H9 (cell line): ENCODE measurements around the gene HMGB4. TPM values are rescaled to one million over a fixed set of nuclear protein-coding genes. Genes with fewer than 3 reads are reported as not detected.

ENCODE experiments used
- DNase-seq: peaks from one replicate; pipeline ENCODE4 v3.0.0-alpha.2; 2017
- H2AFZ ChIP-seq: one replicate; pipeline ENCODE4 v1.6.1; 2013; ENCODE audit warnings: mild to moderate bottlenecking, low read length, control low read depth, moderate library complexity
- H2AK5ac ChIP-seq: 2 replicates; pipeline ENCODE4 v1.6.1; 2013; ENCODE audit warnings: low read length, control low read depth, mixed read lengths; ENCODE audit not compliant: insufficient read length
- H2BK120ac ChIP-seq: one replicate; pipeline ENCODE4 v1.6.1; 2013; ENCODE audit warnings: low read depth, mild to moderate bottlenecking, low read length, control low read depth, inconsistent platforms; ENCODE audit not compliant: poor library complexity, severe bottlenecking
- H2BK12ac ChIP-seq: 2 replicates; pipeline ENCODE4 v1.6.1; 2013; ENCODE audit warnings: low read length, control low read depth, mixed read lengths, low read depth; ENCODE audit not compliant: insufficient read length
- H2BK15ac ChIP-seq: 2 replicates; pipeline ENCODE4 v1.6.1; 2013; ENCODE audit warnings: low read depth, low read length, control low read depth
- H2BK20ac ChIP-seq: one replicate; pipeline ENCODE4 v1.6.1; 2013; ENCODE audit warnings: low read depth, mild to moderate bottlenecking, low read length, control low read depth, inconsistent platforms; ENCODE audit not compliant: poor library complexity, severe bottlenecking
- H2BK5ac ChIP-seq: 2 replicates; pipeline ENCODE4 v1.6.1; 2013; ENCODE audit warnings: low read length, control low read depth, mixed read lengths; ENCODE audit not compliant: insufficient read length
- H3K14ac ChIP-seq: 2 replicates; pipeline ENCODE4 v1.6.1; 2013; ENCODE audit warnings: low read length, control low read depth; ENCODE audit not compliant: insufficient read depth
- H3K18ac ChIP-seq: 2 replicates; pipeline ENCODE4 v1.6.1; 2013; ENCODE audit warnings: low read depth, mild to moderate bottlenecking, mixed read lengths, low read length, control low read depth; ENCODE audit not compliant: insufficient read length
- H3K23ac ChIP-seq: 2 replicates; pipeline ENCODE4 v1.6.1; 2013; ENCODE audit warnings: low read length, control low read depth, mixed read lengths, low read depth; ENCODE audit not compliant: insufficient read length
- H3K23me2 ChIP-seq: 2 replicates; pipeline ENCODE4 v1.6.1; 2013; ENCODE audit warnings: low read depth, mild to moderate bottlenecking, mixed read lengths, low read length, control low read depth; ENCODE audit not compliant: insufficient read length, poor library complexity, severe bottlenecking
- H3K27ac ChIP-seq: 2 replicates; pipeline ENCODE4 v1.5.1; 2013; ENCODE audit warnings: low read length, control low read depth, mixed read lengths, low read depth; ENCODE audit not compliant: insufficient read length
- H3K27me3 ChIP-seq: 2 replicates; pipeline ENCODE4 v1.6.1; 2013; ENCODE audit warnings: low read length, control low read depth, inconsistent platforms; ENCODE audit not compliant: insufficient read depth
- H3K4ac ChIP-seq: 2 replicates; pipeline ENCODE4 v1.6.1; 2013; ENCODE audit warnings: low read depth, mild to moderate bottlenecking, control low read depth, inconsistent platforms, low read length, moderate library complexity
- H3K4me1 ChIP-seq: 2 replicates; pipeline ENCODE4 v1.6.1; 2013; ENCODE audit warnings: low read length, control low read depth, inconsistent platforms; ENCODE audit not compliant: insufficient read depth
- H3K4me2 ChIP-seq: 2 replicates; pipeline ENCODE4 v1.6.1; 2013; ENCODE audit warnings: low read length, control low read depth, mixed read lengths; ENCODE audit not compliant: insufficient read length, insufficient read depth
- H3K56ac ChIP-seq: 2 replicates; pipeline ENCODE4 v1.6.1; 2013; ENCODE audit warnings: low read depth, mild to moderate bottlenecking, mixed read lengths, low read length, control low read depth; ENCODE audit not compliant: insufficient read length
- H3K79me1 ChIP-seq: 2 replicates; pipeline ENCODE4 v1.6.1; 2013; ENCODE audit warnings: low read depth, mild to moderate bottlenecking, moderate library complexity, low read length, control low read depth, inconsistent platforms; ENCODE audit not compliant: insufficient read depth, poor library complexity, severe bottlenecking
- H3K79me2 ChIP-seq: 2 replicates; pipeline ENCODE4 v1.6.1; 2013; ENCODE audit warnings: low read length, control low read depth, inconsistent platforms; ENCODE audit not compliant: insufficient read depth
- H3K9ac ChIP-seq: 2 replicates; pipeline ENCODE4 v1.6.1; 2013; ENCODE audit warnings: low read length, control low read depth, mixed read lengths; ENCODE audit not compliant: insufficient read length; ENCODE audit errors: extremely low read depth
- H3K9me3 ChIP-seq: one replicate; pipeline ENCODE4 v1.6.1; 2013; ENCODE audit warnings: low read depth, low read length, inconsistent platforms; ENCODE audit not compliant: control insufficient read depth
- H3T11ph ChIP-seq: one replicate; pipeline ENCODE4 v1.6.1; 2013; ENCODE audit warnings: mild to moderate bottlenecking, low read length, control low read depth, inconsistent platforms
- H4K20me1 ChIP-seq: one replicate; pipeline ENCODE4 v1.6.1; 2013; ENCODE audit not compliant: control insufficient read depth, insufficient read length, insufficient read depth
- H4K5ac ChIP-seq: 2 replicates; pipeline ENCODE4 v1.6.1; 2013; ENCODE audit warnings: low read depth, mild to moderate bottlenecking, mixed read lengths, low read length, control low read depth; ENCODE audit not compliant: insufficient read length
- H4K8ac ChIP-seq: replicated peaks from 2 replicates; pipeline ENCODE4 v1.6.1; 2013; ENCODE audit warnings: low read length, control low read depth, mixed read lengths, low read depth; ENCODE audit not compliant: insufficient read length
- H4K91ac ChIP-seq: 2 replicates; pipeline ENCODE4 v1.6.1; 2013; ENCODE audit warnings: low read depth, mild to moderate bottlenecking, moderate library complexity, mixed read lengths, low read length, control low read depth; ENCODE audit not compliant: insufficient read length
- H3K27ac Mint-ChIP-seq, 3 experiments: 2 replicates in 2 of 3; 3 replicates in 1 of 3; pipeline ENCODE4 v1.8.0; 2020 to 2021; ENCODE audit warnings: mixed read lengths in 3 of 3, mild to moderate bottlenecking in 1 of 3, moderate library complexity in 1 of 3
- H3K27me3 Mint-ChIP-seq: 2 replicates; pipeline ENCODE4 v1.8.0; 2021; ENCODE audit warnings: low read depth, mild to moderate bottlenecking, moderate library complexity, mixed read lengths
- H3K36me3 Mint-ChIP-seq, 3 experiments: 2 replicates in 2 of 3; 3 replicates in 1 of 3; pipeline ENCODE4 v1.8.0; 2020 to 2021; ENCODE audit warnings: low read depth in 3 of 3, mixed read lengths in 3 of 3; ENCODE audit not compliant: insufficient read depth in 1 of 3
- H3K4me1 Mint-ChIP-seq, 2 experiments: 2 replicates each; pipeline ENCODE4 v1.8.0; 2020; ENCODE audit warnings: mixed read lengths in 2 of 2
- H3K4me3 Mint-ChIP-seq, 2 experiments: 2 replicates in 1 of 2; 3 replicates in 1 of 2; pipeline ENCODE4 v1.8.0; 2020 to 2021; ENCODE audit warnings: mild to moderate bottlenecking in 2 of 2, mixed read lengths in 2 of 2, moderate library complexity in 1 of 2
- H3K9me3 Mint-ChIP-seq, 2 experiments: 2 replicates in 1 of 2; 3 replicates in 1 of 2; pipeline ENCODE4 v1.8.0; 2020; ENCODE audit warnings: mild to moderate bottlenecking in 2 of 2, mixed read lengths in 2 of 2, moderate library complexity in 1 of 2
- WGBS: extraction: QIAGEN DNeasy Blood & Tissue Kit; methylation state at CpG from one replicate; pipeline ENCODE4 v1.1.7; 2013; ENCODE audit warnings: missing lambda C conversion rate, low lambda C conversion rate, mixed read lengths; ENCODE audit not compliant: insufficient read length; ENCODE audit errors: extremely low coverage; 5-methylcytosine and 5-hydroxymethylcytosine counted together
- total RNA-seq: library from RNA; stranded (reverse); gene quantifications from 2 replicates; pipeline ENCODE4 v1.2.1, GENCODE V29; 2021
- TF ChIP-seq, protein P1 (sequence below): fragments of 200-600 bp; sonication (generic); conservative IDR thresholded peaks from 3 replicates; pipeline ENCODE4 v1.8.0; 2021; ENCODE audit warnings: antibody characterized with exemption, mild to moderate bottlenecking

The HMGB4 gene
- total RNA-seq, 1 experiment from 2014 or later = not detected

DNA sequence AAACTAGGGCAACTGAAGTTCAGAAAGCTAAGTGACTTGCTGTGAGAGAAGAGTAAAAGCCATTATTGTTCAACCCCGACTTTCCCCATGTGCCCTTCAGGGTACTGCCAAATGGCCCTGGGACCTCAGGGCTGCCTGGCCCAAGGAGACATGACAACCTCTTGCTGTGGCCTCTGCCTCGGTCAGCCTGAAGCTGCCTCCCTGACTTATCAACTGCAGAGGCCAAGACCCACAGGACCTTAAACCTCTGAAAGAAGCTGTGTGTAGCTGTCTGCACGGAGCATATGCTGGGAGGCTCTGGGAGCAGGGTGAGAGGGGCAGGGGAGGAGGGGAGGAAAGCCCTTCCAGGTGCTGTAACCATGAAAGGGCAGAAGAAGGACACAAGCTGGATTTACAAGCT, 35.9 kb downstream of the HMGB4 start:
- no peak overlapping the region for H3K18ac ChIP-seq
- no peaks in the 10 kb centered on the region for H3K4me1 ChIP-seq
- H3K9me3 Mint-ChIP-seq = no peaks in the 10 kb centered on the region
- H4K8ac ChIP-seq = no peak overlapping the region
- no peaks in the 10 kb centered on the region for H3K79me2 ChIP-seq
- H3K4ac ChIP-seq = no peak overlapping the region
- peaks cover 8 to 10% of the 10 kb centered on the region in 2 experiments for H3K4me1 Mint-ChIP-seq
- no peak overlapping the region for H3T11ph ChIP-seq
- H3K14ac ChIP-seq = no peak overlapping the region
- H3K27me3 Mint-ChIP-seq = peaks cover 1% of the 10 kb centered on the region; the same call in 1 of the 2 replicates
- H2AK5ac ChIP-seq = no peak overlapping the region
- H2BK15ac ChIP-seq = no peak overlapping the region
- H3K23ac ChIP-seq = no peak overlapping the region
- H3K9me3 ChIP-seq = no peaks in the 10 kb centered on the region
- no peak overlapping the region for H3K56ac ChIP-seq
- no peaks in the 10 kb centered on the region for H3K36me3 Mint-ChIP-seq
- no peak overlapping the region for H2BK12ac ChIP-seq
- TF ChIP-seq, protein P1, sequence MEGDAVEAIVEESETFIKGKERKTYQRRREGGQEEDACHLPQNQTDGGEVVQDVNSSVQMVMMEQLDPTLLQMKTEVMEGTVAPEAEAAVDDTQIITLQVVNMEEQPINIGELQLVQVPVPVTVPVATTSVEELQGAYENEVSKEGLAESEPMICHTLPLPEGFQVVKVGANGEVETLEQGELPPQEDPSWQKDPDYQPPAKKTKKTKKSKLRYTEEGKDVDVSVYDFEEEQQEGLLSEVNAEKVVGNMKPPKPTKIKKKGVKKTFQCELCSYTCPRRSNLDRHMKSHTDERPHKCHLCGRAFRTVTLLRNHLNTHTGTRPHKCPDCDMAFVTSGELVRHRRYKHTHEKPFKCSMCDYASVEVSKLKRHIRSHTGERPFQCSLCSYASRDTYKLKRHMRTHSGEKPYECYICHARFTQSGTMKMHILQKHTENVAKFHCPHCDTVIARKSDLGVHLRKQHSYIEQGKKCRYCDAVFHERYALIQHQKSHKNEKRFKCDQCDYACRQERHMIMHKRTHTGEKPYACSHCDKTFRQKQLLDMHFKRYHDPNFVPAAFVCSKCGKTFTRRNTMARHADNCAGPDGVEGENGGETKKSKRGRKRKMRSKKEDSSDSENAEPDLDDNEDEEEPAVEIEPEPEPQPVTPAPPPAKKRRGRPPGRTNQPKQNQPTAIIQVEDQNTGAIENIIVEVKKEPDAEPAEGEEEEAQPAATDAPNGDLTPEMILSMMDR = no peak
- no peak overlapping the region for H2BK5ac ChIP-seq
- no peak overlapping the region for H2AFZ ChIP-seq
- H3K9ac ChIP-seq = no peak overlapping the region
- H2BK120ac ChIP-seq = no peak overlapping the region
- H3K27me3 ChIP-seq = no peaks in the 10 kb centered on the region
- no peaks in the 10 kb centered on the region for H3K79me1 ChIP-seq
- no CpG with 5 or more reads among the region's 3 CpGs for WGBS
- no peak overlapping the region for H2BK20ac ChIP-seq
- no peak for DNase-seq
- H3K27ac Mint-ChIP-seq = no peak overlapping the region
- no peak overlapping the region for H3K4me3 Mint-ChIP-seq
- H3K4me2 ChIP-seq = no peak overlapping the region
- H4K91ac ChIP-seq = no peak overlapping the region
- no peaks in the 10 kb centered on the region for H3K23me2 ChIP-seq
- H4K5ac ChIP-seq = no peak overlapping the region
- H3K27ac ChIP-seq = no peak overlapping the region
- no peaks in the 10 kb centered on the region for H4K20me1 ChIP-seq
